Neural cell (in vitro differentiated cells): ENCODE measurements around the gene GRIK2.

Source experiments
- CTCF ChIP-seq: fragments of 450-650 bp; IDR thresholded peaks from 2 replicates; pipeline ENCODE4 v1.5.1; 2014; ENCODE audit warnings: antibody characterized with exemption, mild to moderate bottlenecking, moderate library complexity; ENCODE audit not compliant: poor library complexity, severe bottlenecking
- EP300 ChIP-seq: fragments of 450-650 bp; conservative IDR thresholded peaks from 2 replicates; pipeline ENCODE4 v1.6.1; 2014; ENCODE audit warnings: antibody characterized with exemption, mild to moderate bottlenecking, moderate library complexity; ENCODE audit not compliant: poor library complexity, severe bottlenecking
- EZH2 ChIP-seq: fragments of 200-600, 300-800 bp; shearing (Covaris generic), sonication (generic); IDR thresholded peaks from 2 replicates; pipeline ENCODE4 v1.6.1; 2014; ENCODE audit warnings: antibody characterized with exemption, low read length, borderline replicate concordance, mild to moderate bottlenecking; ENCODE audit not compliant: insufficient read depth, poor library complexity, severe bottlenecking
- MXI1 ChIP-seq: fragments of 450-650 bp; conservative IDR thresholded peaks from 2 replicates; pipeline ENCODE4 v1.6.1; 2014; ENCODE audit warnings: antibody characterized with exemption, mild to moderate bottlenecking; ENCODE audit not compliant: poor library complexity, severe bottlenecking
- POLR2AphosphoS5 ChIP-seq: IDR thresholded peaks from 2 replicates; pipeline ENCODE4 v1.6.1; 2012
- TF ChIP-seq, protein P1 (sequence below): IDR thresholded peaks from 2 replicates; pipeline ENCODE4 v1.6.1; 2012; ENCODE audit warnings: borderline replicate concordance

- TF ChIP-seq CTCF: no peak
- no peak for TF ChIP-seq POLR2AphosphoS5
- no peak for TF ChIP-seq MXI1
- TF ChIP-seq EP300: no peak
- TF ChIP-seq, protein P1, sequence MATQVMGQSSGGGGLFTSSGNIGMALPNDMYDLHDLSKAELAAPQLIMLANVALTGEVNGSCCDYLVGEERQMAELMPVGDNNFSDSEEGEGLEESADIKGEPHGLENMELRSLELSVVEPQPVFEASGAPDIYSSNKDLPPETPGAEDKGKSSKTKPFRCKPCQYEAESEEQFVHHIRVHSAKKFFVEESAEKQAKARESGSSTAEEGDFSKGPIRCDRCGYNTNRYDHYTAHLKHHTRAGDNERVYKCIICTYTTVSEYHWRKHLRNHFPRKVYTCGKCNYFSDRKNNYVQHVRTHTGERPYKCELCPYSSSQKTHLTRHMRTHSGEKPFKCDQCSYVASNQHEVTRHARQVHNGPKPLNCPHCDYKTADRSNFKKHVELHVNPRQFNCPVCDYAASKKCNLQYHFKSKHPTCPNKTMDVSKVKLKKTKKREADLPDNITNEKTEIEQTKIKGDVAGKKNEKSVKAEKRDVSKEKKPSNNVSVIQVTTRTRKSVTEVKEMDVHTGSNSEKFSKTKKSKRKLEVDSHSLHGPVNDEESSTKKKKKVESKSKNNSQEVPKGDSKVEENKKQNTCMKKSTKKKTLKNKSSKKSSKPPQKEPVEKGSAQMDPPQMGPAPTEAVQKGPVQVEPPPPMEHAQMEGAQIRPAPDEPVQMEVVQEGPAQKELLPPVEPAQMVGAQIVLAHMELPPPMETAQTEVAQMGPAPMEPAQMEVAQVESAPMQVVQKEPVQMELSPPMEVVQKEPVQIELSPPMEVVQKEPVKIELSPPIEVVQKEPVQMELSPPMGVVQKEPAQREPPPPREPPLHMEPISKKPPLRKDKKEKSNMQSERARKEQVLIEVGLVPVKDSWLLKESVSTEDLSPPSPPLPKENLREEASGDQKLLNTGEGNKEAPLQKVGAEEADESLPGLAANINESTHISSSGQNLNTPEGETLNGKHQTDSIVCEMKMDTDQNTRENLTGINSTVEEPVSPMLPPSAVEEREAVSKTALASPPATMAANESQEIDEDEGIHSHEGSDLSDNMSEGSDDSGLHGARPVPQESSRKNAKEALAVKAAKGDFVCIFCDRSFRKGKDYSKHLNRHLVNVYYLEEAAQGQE: no peak
- TF ChIP-seq EZH2: no peak
Measured at GRCh38 chr6:102022803-102023202, 629.3 kb downstream of the GRIK2 start.
